Measurements from ENCODE around the gene HIPK2. TPM values are rescaled to one million over a fixed set of nuclear protein-coding genes. Genes with fewer than 3 reads are reported as not detected.

The HIPK2 gene
- total and polyA plus RNA-seq, 10 of the 15 experiments (the other 5 are each of a cell fraction or from before 2014, with no cell fraction given): 1.7 to 39.0 (median 9.4) TPM

DNA sequence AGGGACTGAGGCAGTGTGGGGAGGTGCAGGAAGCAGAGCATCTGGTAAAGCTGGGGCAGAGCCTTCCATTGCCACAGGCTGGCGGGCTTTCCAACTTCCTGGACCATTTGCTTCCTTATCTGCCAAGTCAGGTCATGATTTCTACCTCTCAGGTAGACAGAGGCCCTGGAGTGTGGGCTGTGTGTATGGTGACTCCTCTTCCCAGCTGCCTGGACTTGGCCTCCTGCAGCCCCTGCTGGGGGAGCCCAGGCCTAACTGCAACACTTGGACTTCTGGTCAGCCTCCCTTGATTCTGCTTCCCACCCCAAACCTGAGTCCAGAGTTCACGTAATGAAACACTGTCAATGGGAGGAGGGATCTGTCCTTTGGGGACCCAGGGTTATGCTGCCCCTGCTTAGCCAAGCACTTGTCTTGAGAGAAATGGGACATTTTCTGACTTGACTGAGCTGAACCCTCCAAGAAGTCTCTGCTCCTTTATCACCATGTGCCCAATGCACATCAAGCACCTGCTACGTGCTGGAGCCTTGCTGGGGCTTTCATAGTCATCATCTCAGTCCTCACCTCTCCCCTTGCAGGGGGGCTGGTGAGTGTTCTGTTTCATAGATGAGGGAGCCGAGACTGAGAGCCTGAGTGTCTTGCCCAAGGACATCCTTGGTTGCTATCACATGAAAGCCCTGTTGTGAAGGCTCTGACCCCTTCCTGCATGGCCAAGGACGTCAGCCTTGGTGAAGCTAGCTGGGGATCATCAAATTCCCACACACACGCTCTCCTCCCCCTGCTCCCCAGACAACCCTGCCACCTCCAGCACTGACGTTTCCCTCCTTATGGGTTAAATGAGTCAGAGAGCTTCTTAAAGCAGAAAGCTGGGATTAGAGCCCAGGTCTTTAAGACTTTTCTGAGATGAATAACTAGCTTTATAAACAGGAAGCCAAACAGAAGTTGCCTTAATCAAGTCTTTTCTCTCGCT is 250.9 kb downstream of the HIPK2 start (continued):
- TF ChIP-seq, protein P1, sequence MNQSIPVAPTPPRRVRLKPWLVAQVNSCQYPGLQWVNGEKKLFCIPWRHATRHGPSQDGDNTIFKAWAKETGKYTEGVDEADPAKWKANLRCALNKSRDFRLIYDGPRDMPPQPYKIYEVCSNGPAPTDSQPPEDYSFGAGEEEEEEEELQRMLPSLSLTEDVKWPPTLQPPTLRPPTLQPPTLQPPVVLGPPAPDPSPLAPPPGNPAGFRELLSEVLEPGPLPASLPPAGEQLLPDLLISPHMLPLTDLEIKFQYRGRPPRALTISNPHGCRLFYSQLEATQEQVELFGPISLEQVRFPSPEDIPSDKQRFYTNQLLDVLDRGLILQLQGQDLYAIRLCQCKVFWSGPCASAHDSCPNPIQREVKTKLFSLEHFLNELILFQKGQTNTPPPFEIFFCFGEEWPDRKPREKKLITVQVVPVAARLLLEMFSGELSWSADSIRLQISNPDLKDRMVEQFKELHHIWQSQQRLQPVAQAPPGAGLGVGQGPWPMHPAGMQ (IDR thresholded peaks at IDR 0.05; ENCODE audit: borderline replicate concordance): no peak
- no peak for TF ChIP-seq CHD1 (IDR thresholded peaks at IDR 0.05; ENCODE audit: low read depth, low read length)
- TF ChIP-seq BCL11A (IDR thresholded peaks at IDR 0.05; ENCODE audit: low read depth, low read length): no peak
- no peak for TF ChIP-seq LARP7 (IDR thresholded peaks at IDR 0.05)

DNA sequence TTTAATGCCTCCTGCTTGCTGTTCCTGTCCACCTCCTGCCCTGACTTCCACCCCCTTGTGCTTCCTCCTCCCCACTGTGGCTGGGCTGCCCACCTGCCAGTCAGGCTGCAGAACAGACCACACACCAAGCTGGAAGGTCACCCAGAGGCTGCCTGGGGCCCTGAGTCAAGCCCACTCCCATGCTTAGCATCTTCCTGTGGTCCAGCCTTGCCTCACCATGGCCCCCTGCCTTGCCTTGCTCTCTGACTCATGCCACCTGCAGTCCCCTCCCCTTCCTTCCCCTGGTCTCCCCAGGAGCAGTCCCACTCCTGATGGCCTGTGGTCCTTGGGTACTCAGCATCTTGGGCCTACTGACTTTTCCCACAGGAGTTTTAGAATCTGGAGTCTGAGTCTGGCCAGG is 252.0 kb downstream of the HIPK2 start:
- no peak for FAIRE-seq
- no peaks in the 10 kb centered on the region for H3K79me2 ChIP-seq (ENCODE audit: control insufficient read depth, insufficient read depth, low read length)
- H3K27ac ChIP-seq (ENCODE audit: control insufficient read depth, insufficient read depth): no peak overlapping the region
- in situ Hi-C loops (cut with MboI) (no loop called here), intact Hi-C loops (cut with micrococcal nuclease; ENCODE audit: unreplicated experiment) (no loop called here)
- no peaks in the 10 kb centered on the region for H3K4me1 ChIP-seq (ENCODE audit: control insufficient read depth, insufficient read depth, low read length)
- ChIA-PET SMC1A (ENCODE audit: uncharacterized antibody, unreplicated experiment) (no interaction called here), POLR2A (no interaction called here), RAD21 (ENCODE audit: unreplicated experiment) (no interaction called here), CTCF (no interaction called here)
- H2AFZ ChIP-seq (ENCODE audit: control insufficient read depth, low read depth, low read length): no peak overlapping the region
- no peaks in the 10 kb centered on the region for H4K20me1 ChIP-seq (ENCODE audit: control insufficient read depth, insufficient read depth)
- TF ChIP-seq CHD1 (IDR thresholded peaks at IDR 0.05; ENCODE audit: low read depth, low read length) (no peak), SMARCA5 (IDR thresholded peaks at IDR 0.05) (no peak), SIN3A (IDR thresholded peaks at IDR 0.05; ENCODE audit: low read depth, low read length) (no peak)
- TF ChIP-seq, protein P2, sequence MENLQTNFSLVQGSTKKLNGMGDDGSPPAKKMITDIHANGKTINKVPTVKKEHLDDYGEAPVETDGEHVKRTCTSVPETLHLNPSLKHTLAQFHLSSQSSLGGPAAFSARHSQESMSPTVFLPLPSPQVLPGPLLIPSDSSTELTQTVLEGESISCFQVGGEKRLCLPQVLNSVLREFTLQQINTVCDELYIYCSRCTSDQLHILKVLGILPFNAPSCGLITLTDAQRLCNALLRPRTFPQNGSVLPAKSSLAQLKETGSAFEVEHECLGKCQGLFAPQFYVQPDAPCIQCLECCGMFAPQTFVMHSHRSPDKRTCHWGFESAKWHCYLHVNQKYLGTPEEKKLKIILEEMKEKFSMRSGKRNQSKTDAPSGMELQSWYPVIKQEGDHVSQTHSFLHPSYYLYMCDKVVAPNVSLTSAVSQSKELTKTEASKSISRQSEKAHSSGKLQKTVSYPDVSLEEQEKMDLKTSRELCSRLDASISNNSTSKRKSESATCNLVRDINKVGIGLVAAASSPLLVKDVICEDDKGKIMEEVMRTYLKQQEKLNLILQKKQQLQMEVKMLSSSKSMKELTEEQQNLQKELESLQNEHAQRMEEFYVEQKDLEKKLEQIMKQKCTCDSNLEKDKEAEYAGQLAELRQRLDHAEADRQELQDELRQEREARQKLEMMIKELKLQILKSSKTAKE (IDR thresholded peaks at IDR 0.05; ENCODE audit: low read depth, poor library complexity, severe bottlenecking): no peak
- TF ChIP-seq, protein P3, sequence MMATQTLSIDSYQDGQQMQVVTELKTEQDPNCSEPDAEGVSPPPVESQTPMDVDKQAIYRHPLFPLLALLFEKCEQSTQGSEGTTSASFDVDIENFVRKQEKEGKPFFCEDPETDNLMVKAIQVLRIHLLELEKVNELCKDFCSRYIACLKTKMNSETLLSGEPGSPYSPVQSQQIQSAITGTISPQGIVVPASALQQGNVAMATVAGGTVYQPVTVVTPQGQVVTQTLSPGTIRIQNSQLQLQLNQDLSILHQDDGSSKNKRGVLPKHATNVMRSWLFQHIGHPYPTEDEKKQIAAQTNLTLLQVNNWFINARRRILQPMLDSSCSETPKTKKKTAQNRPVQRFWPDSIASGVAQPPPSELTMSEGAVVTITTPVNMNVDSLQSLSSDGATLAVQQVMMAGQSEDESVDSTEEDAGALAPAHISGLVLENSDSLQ (IDR thresholded peaks at IDR 0.05): no peak
- no peaks in the 10 kb centered on the region for H3K9me3 ChIP-seq (replicated peaks; ENCODE audit: control insufficient read depth, insufficient read depth, low read length)
- H3K9ac ChIP-seq (ENCODE audit: control insufficient read depth, insufficient read depth, low read length): no peak overlapping the region
- ATAC-seq: no peak
- no peak overlapping the region for H3K4me2 ChIP-seq (ENCODE audit: control insufficient read depth, insufficient read depth)
- peaks cover 0 to 2% of the 10 kb centered on the region in 2 experiments; a peak in 3 of 4 replicates for H3K27me3 ChIP-seq (replicated peaks in 1 of 2; ENCODE audit: control insufficient read depth in 2 of 2, insufficient read depth in 2 of 2, low read length in 1 of 2)
- no TSS peak for BruUV-seq (replicated peaks)
- no peak overlapping the region for H3K4me3 ChIP-seq
- DNase-seq (ENCODE audit: low read depth, low spot score): no peak
- H3K36me3 ChIP-seq (ENCODE audit: control insufficient read depth in 2 of 2, insufficient read depth in 2 of 2, low read length in 1 of 2): no peaks in the 10 kb centered on the region

Data from GM12878 (cell line).